ENCODE data around the gene CNTNAP2.

The CNTNAP2 gene

DNA sequence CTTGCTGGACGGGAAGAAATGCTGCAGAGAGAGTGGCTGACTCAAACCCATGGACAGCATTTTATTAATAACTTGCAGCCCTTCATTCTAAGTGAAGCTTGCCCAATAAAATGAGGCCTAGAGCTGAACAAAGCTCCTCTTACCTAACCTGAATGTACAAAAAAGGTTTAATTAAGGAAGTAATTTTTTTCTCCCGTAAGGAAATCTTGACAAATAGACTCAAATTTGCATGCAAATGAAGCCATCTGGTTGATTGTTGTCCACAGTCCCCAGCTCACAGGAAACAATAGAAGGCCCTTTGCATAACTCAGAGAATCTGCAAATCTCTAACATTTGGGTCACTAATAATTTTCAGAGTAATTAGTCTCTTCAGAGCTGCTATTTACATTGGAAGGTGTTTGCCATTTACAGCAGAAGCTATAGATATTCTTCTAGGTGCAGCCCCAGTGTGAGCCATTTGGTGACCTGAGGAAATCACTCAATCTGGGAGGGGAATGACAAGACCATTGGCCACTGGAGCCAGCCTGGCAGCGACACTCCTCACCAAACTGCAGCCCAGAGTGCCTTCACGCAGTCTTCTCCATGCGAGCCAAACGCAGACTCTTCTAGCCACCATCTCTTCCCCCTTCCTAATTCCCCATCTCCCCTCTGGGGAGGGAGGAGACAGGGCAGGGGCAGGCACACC, 1991.0 kb downstream of the CNTNAP2 start:
- DNase-seq (ENCODE audit: low read depth), result no peak

DNA sequence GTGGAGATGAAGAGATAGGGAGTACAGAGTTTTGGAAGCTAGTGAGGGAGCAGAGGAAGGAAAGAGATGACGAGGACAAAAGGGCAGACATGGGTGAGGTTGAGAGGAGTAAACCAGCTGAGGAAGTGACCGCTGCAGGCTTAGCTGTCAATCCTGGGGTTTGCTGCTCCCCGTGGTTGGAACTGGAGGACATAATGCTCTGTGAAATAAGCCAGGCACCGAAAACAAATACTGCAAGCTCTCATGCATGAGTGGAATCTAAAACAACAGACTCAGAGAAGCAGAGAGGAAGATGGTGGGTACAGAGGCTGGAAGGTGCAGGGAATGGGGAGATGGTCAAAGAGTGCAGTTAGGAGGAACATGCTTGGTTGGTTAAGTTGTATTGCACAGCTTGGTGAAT, 1991.8 kb downstream of the CNTNAP2 start:
- DNase-seq (ENCODE audit: low read depth), result no peak

DNA sequence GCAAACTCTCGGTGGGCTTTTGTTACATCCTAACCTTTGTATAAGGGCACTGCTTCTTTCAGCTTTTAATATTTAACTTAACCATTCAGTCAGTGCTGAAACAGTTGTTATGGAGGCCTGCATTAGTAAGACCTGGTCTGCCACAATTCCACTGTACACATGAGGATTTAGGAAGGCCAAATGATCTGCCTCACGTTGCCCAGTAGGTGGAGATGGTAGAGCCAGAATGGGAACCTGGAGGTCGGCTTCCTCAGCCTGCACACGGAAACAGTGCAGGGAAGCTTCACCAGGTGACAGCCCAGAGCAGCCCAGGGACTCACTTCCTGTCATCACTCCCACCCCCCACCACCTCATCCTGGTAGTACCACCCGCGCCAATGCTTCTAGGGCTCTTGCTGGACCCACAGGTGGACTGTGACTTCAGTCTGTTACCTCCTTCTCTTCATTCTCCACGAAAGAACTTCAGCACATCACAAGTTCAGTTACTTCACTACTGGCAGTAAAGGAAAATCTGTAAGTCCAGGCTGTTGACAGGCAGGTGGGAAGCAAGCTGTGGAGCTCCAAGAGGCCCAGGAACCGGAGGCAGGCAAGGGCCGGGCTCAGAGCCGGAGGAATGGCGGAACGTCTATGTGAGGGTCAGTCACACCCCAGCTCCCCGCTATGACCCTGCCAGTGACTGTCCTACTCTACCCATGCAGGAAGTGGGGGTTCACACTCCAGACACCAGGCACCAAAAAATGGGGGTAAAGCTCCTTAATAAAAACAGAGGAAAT, 1993.7 kb downstream of the CNTNAP2 start:
- no peak for DNase-seq (ENCODE audit: low read depth)

DNA sequence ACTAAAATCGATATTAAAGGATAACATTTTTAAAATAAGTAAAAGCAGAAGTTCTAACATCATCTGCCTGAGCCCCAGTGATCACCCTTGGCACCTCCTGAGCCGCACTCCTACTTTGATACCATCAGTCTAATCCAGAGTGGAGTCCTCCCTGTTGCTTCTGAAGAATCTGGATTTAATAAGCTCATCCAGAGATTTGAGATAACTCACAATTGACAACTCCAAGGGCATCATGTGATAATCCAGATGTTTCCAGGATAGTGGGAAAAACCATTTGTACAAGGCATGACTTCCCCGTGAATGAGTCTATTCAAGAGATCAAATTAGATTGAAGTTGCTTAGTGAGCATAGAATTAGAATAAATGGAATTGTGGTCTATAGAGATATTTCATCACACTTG, 1998.2 kb downstream of the CNTNAP2 start:
- no peak for DNase-seq (ENCODE audit: low read depth)

DNA sequence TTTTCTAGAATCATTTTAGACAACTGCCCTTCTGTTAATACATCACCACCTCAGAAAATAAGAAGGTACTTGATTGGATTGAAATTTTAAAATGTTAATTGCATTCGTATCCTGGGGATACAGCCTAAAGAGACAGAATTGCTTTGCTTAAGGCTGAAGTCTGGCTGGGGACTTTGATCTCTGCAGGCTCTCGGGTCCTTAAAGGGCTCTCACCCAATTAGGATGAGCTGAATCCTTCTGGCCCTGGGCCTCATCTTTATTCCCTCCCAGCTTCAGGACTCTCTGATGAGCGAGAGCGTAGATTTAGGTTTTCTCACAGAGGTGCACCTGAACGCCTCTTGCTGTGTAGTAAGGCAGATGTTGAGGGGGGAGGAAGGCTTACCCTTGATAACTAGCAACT, 1998.7 kb downstream of the CNTNAP2 start:
- DNase-seq (ENCODE audit: low read depth), result no peak

DNA sequence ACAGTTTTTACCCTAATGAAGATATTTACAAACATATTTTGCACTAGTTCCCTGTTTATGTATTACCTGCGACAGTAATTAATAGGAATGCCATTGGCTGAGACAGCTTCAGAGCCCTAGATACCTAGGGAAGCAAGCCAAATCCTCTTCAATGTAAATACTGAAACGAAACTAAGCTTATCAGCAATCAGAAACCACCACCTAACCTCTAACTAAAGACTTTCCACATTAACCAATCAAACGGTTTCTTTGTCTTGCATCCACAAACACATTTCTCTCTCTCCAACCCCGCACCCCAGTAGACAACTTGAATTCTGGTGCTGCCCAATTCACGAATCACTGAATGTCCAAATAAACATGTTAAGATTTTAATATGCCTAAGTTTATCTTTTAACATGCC, 1999.6 kb downstream of the CNTNAP2 start:
- no peak for DNase-seq (ENCODE audit: low read depth)

DNA sequence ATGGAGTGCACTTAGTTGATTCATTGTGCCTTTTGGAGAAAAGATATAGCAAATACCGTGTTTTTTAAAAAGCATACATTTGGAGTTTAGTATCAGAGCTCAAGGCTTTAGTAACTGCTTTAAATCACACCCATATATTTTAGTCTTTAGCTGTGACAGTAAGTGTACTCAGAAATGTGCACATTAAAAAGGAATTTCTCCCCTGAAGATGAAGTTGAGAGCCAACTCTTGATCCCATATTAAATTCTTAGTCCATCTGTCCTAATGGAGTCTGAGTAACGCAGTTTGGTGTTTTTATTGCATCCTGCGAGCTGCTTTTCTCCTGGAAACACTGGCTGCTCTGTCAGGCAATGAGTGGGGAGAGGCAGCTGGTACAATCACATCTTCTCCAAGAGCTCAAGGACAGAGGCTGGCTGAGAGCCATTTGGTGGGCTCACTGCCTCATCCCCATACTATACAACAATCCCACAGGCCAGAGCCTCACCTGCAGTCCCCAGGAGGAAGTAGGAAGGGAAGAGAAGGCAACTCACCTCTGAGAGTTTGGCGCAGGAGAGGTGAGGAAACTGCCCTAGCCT, 2000.3 kb downstream of the CNTNAP2 start:
- no peak for DNase-seq (ENCODE audit: low read depth)

DNA sequence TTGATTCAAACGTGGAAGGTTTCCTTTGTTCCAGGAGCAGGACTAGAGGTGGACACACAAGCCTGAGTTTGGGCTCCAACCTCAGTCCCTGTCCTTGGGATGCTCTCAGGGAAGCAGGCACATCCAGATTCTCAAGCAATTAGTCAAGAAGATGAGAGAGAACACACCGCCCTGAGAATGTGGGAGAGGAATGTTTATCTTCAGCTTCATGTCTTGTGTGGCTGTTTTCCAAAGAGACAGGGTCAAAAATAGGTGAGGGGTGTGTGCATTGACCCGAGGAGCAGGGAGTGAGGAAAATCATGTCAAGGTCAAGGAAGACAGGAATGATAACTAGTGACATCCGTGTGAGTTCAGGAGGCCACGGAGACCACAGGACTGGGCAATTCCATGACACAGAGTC, 2001.8 kb downstream of the CNTNAP2 start:
- DNase-seq (ENCODE audit: low read depth), result no peak

DNA sequence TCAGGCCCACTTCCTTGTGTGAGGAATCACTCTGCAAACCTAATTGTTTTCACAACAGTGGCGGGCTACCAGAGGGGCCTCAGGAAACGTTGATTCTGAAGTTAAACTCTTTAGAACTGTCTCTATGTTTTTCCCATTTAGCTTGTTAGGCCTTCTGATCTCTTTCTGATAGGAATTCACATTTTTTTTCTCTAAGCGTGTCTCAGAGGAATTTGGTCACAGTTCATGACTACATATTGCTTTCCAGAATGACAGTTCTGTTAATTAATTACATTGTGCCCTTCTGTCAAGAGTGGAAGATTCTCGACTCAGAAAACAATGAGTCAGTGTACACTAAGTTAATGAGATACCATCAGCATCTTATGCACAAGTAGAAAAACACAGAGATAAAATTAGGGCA, 2004.8 kb downstream of the CNTNAP2 start:
- DNase-seq (ENCODE audit: low read depth), result no peak

DNA sequence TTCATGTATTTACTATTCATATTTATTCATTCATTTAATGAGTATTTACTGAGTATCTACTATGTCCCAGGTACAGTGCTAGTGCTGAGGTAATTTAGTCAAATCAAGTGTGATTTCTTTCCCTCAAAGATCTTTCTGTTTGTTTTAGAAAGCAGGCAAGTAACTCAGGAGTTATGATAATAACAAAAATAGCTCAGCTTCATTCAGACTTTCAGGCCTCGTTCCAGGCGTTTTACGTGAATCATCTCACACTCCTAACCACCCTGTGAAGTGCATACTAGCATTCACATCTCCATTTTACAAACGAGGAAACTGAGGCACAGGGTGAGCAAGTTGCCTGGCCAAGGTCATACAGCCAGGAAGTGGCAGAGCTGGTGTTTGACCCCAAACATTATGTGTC, 2005.2 kb downstream of the CNTNAP2 start:
- no peak for DNase-seq (ENCODE audit: low read depth)

DNA sequence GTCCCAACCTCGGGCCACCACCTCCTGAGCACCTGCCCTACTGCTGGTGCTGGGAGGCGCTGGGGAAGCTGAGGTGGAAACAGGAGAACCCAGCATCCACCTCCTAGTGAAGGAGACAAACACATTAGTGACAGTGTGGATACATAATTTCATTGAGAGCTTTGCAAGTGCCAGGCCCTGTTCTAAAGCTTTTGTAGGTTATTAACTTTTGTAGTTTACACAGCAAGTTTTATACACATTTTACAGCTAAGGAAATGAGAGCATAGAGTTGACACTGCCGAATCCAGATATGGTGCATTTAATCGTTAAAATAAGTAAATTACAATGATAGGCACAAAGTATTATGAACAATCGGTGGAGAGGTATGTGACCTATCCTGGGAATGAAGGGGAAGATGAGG, 2007.9 kb downstream of the CNTNAP2 start:
- DNase-seq (ENCODE audit: low read depth), result no peak

DNA sequence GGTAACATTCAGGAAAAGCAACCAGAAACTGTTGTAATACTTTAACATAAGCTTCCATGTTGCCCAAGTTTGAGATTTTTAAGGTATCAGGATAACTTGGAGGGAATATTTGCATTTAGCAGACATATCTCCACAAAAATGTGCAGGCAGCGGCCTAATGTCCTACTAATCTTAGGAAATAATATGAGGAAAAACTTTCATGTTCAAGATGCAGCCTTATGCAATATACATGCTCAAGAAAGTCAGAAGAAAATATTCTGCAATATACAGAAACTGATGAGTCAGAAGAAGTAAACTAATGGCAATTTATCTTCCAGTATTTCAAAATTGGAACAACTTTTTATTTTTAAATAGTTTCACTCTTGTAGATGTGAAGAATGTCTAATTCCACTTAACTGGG, 2010.8 kb downstream of the CNTNAP2 start:
- no peak for DNase-seq (ENCODE audit: low read depth)

DNA sequence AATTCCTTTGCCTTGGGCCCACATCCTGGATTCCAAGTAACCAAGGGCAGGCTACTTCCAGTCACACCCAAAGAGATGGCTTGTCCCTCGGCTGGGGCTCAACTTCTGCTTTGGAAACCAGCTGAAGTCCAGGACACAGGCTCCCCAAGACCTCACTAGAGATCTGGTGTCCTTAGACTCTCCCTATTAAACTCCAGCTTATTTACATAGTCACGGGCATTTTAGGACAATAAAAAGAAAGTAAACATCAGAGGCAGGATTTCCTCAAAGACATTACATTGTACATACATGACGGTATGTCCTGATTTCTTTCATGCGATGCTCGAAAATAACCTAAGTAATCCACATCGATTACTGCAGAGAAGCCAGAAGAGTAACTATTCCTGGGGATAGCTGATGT, 2012.4 kb downstream of the CNTNAP2 start:
- no peak for DNase-seq (ENCODE audit: low read depth)

DNA sequence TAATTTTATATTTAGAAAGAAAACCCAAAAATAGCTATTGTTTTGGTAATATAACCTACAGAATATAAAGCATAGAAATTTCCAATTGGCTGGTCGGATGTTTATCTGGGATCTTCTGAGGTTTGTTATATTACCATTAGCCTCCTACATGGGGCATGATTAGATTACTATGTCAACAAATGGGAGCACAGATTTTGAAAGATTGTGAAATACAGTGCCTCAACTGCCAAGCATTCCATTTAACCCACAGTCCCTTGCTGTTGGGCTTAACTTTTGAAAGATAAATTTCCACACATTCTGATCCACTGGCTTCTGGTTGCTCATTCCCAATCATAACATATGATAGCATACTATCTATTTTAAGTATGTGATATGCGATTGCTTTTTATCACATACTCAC, 2018.5 kb downstream of the CNTNAP2 start:
- DNase-seq (ENCODE audit: low read depth), result no peak

DNA sequence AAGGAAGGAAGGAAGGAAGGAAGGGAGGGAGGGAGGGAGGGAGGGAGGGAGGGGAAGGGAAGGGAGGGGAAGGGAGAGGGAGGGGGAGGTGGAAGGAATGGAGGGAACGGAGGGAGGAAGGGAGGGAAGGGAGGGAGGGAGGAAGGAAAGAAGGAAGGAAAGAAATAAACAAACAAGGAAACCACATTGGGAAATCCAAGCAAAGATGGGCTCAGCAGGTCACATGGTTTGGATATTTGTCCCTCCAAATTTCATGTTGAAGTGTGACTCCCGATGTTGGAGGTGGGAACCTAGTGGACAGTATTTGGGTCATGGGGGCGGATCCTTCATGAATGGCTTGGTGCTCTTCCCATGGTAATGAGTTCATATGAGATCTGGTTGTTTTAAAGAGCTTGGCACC, 2019.4 kb downstream of the CNTNAP2 start:
- DNase-seq (ENCODE audit: low read depth), result no peak

DNA sequence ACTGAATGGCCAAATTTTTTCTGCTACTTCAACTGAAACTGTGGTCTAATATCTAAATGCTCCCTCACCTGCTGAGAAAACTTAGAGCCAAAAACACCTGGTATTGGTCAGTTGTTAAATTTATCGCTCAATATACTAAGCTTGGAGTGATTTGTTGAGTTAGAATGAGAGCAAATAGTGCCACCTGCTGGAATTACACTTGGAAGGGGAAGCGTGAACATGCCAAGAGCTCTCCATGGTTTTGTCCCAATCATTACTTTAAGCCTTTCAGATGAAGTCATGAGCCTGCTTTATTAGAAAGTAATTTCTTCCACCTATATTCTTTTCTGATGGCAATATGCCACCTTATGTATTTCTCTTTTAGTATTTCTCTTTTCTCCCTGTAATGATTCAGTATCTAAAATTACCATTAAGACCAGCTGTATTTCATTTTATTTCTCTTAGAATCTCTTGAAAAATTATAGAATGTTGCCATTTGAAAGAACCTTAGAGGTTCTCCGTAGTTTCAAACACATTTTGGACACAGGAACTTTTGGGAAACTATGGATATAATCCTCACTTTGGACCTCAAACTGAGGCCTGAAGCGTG, 2026.2 kb downstream of the CNTNAP2 start:
- no peak for DNase-seq (ENCODE audit: low read depth)

DNA sequence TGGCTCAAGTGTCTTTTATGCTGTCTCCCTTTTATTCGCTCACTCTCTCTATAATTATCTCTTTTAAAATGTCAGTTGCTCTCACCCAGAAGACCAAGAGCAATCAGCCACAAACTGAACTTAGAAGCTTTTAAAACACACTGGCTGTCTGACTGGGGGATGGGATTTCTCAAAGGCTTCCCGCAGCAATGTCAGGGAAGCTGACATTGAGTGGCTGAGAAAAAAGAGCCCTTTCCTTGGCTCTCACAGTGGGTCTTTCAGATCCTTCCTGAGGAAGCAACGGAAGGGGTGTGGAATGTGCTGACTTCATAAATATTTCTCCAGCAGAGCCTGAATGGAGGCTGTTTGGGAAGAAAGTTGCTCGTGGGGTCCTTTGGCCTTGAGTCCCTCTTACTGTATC, 2028.2 kb downstream of the CNTNAP2 start:
- no peak for DNase-seq (ENCODE audit: low read depth)

DNA sequence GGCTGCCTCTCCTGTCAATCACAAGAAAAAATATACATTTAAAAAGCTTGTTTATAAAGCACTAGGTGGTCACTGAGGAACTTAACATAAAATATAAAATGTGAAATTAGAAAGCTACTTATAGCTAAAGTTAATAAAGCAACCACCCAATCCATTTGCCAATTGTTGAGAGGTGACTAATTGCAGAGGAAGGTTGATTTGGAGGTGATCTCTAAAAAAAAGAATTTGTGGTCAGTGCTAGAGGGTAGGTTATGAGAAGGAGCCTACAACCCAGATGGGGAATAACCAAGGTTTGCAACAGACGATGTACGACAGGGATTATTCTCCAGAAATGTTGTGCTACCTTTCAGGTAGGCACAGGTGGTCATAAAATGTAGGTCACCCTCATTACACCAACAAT, 2029.7 kb downstream of the CNTNAP2 start:
- no peak for DNase-seq (ENCODE audit: low read depth)

DNA sequence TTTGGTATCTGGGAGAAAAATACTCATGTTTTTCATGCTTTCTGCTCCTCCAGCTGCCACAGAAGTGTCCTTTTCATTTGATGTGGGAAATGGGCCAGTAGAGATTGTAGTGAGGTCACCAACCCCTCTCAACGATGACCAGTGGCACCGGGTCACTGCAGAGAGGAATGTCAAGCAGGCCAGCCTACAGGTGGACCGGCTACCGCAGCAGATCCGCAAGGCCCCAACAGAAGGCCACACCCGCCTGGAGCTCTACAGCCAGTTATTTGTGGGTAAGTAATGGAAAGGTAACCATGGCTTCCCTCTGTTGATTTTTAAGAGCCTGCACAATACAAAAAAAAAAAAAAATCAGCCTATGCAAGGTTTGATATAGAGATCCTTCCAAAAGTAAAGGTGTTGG, 2030.8 kb downstream of the CNTNAP2 start:
- DNase-seq (ENCODE audit: low read depth), result no peak

DNA sequence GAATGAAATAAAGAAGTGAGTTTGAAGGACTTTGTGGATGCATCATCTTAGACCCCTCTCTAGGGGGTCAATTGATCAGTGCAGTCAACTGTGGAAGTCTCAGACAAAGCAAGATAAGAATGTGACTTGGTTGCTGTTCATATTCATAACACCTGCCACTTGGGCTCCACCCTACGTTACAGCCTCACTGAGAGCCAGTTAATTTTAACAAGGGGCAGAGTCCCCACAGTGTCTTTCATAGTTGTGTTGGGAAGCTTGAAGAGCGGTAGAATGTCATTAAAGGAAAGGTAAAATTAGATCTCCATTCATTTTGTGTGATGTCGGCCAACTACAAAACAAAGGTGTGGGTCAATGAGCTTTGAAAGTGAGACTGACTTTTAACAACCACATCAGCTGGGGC, 2031.9 kb downstream of the CNTNAP2 start:
- no peak for DNase-seq (ENCODE audit: low read depth)

DNA sequence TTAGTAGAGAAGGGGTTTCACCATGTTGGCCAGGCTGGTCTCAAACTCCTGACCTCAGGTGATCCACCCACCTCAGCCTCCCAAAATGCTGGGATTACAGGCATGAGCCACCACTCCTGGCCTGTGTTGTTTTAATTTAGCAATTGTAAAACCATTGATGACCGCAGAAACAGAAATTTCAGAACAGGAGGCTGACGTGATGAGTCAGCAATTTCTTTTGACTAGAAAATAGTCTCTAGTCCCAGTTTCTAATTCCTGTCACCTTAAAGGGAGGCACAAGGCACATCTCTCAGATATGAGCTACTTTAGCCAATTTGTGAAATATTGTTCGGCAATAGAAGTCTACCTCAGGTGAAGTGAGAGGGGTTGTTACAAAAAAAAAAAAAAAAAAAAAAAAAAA, 2033.1 kb downstream of the CNTNAP2 start:
- DNase-seq (ENCODE audit: low read depth), result no peak

DNA sequence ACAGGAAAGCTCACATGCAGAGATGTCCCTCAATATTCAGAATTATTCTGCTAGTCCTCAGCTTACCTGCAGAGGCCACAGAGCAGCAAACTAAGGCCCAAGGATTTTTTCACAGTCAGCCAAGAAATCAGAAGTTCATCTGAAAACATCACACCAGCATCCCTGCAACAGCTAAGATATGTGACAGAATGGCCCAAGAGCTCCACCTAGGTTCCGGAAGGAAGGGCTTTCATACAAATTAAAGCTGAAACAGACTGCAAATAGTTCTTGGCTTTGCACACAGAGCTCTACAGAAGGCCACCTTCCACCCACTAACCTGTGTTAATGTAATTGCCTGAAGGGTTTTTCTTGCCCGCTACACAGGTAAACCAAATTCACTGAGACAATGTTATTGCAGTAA, 2035.2 kb downstream of the CNTNAP2 start:
- DNase-seq (ENCODE audit: low read depth), result no peak

DNA sequence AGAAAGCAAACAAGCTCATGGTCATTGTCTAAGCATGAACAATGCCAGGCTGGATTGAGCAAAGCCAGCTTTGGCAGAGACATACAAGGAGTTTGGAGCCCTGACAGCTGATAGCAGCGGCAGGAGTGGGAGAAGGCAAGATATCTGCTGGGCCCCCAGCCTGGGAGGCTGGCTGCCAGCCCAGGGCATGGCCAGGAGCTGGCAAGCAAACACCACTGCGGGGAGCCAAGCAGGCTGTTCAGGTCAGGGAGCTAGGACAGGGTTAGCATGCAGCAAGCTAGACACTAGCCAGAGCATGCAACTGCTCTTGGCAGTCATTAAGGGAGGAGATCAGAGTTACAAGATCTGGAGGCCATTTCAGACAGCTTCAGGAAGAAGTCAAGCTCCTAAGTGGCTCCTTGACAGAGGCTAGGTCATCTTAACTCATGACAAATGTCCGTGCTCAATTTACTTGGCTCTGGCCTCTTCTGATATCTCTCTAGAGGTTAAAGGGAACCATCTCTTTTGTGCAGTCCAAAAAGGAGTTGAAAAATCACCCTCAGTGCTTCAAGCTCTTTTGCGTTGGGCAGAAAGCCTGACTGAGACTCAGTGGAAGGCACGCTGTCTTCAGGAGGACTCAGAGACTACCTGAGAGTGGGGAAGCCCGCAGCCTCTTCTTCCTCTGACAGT, 2037.1 kb downstream of the CNTNAP2 start:
- DNase-seq (ENCODE audit: low read depth), result no peak

Measured in activated T-cell treated with anti-CD3 and anti-CD28 coated beads for 24 hours (primary cell).